PFSK-1 (cell line): ENCODE results near the gene SIGLEC7.

Source experiments
- POLR2AphosphoS5 ChIP-seq: IDR thresholded peaks from 2 replicates; pipeline ENCODE4 v1.6.1; 2012; ENCODE audit warnings: low read depth, mild to moderate bottlenecking, control low read depth, low read length, moderate library complexity
- REST ChIP-seq, 2 experiments: IDR thresholded peaks; 2 replicates each; pipeline versions ENCODE4 v1.6.1 to v1.8.0; 2011 to 2012; ENCODE audit warnings: low read depth in 2 of 2, low read length in 2 of 2, control low read depth in 1 of 2, inconsistent platforms in 1 of 2, mild to moderate bottlenecking in 1 of 2, moderate library complexity in 1 of 2; ENCODE audit not compliant: insufficient read depth in 1 of 2
- TAF1 ChIP-seq: IDR thresholded peaks from 2 replicates; pipeline ENCODE4 v1.6.1; 2012; ENCODE audit warnings: low read length, control low read depth, borderline replicate concordance; ENCODE audit not compliant: insufficient read depth

GRCh38 chr19:51147663-51148062 is 5.6 kb downstream of the SIGLEC7 start:
- TF ChIP-seq TAF1 = no peak
- TF ChIP-seq POLR2AphosphoS5 = no peak
- no peak for TF ChIP-seq REST (IDR thresholded peaks at IDR 0.05; ENCODE audit: insufficient read depth in 1 of 2, low read depth in 2 of 2, low read length in 2 of 2)
